HG03280 (cell line): ENCODE results near the gene NLGN2.

Source experiments
- ATAC-seq: cut with Tn5 transposase; IDR thresholded peaks from one replicate; pipeline ENCODE4 v1.9.1; 2021; ENCODE audit warnings: mild to moderate bottlenecking, moderate library complexity; ENCODE audit not compliant: unreplicated experiment

NLGN2 gene

DNA sequence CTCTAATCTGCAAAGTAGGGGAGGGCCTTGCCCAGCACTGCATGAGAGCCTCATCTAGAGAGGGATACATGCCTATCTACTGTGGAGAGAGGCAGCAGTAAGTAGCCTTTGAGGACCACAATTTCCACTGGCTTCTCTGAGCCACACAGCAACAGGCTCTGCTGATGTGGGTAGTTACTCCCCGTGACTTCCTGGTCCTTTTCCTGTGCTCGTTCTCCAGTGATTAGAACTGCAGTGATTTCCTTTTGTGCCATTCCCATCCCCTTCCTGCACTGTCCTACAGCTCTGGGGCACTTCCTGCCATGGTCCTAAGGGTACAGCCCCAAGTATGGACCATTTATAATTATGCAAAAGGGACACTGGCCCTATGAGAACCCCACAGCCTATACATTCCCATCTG lies 16.3 kb upstream of the NLGN2 start:
- ATAC-seq = no peak

GRCh38 chr17:7392696-7393612 lies 14.7 kb upstream of the NLGN2 start:
- ATAC-seq = no peak

GRCh38 chr17:7393613-7394451 lies 13.8 kb upstream of the NLGN2 start:
- ATAC-seq = peak; percentile 38

- peak; percentile 79 for ATAC-seq
Measured at GRCh38 chr17:7394452-7395191, 13.0 kb upstream of the NLGN2 start, which contains the start of gene PLSCR3. PLSCR3 (minus strand) TSS chr17:7394525; CDS start chr17:7394110, 415 bp downstream.

DNA sequence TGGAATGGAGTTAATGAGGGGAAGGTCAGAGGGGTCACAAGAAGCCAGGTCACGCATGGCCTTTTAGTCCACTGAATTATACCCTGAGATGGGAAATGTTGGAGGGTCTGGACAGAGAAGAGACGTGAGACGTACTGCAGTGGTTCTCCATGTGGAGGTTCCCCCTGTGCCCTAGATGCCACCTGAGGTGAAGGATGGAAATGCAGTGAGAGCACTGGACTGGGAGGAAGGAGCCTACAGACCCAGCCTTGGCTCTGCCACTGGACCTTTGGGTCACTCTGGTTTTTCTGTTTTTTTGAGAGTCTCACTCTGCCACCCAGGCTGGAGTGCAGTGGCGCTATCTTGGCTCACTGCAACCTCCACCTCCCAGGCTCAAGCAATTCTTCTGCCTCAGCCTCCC lies 11.5 kb upstream of the NLGN2 start:
- no peak for ATAC-seq

- ATAC-seq = no peak
Measured at GRCh38 chr17:7398612-7399011, 9.0 kb upstream of the NLGN2 start.

- ATAC-seq = no peak
Measured at GRCh38 chr17:7403043-7403726, 4.5 kb upstream of the NLGN2 start.

DNA sequence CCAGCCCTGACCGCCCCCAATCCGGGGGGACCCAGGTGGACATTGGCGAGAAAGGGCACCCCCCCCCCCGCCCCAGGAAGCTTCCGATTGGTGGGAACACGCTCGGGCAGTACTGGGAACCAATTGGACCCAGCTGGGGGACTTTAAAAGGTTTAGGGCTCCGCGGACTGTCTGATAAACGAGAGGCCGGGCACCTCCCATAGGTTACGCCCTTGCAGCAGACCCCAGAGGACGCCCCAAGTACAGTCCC lies 4.0 kb upstream of the NLGN2 start:
- ATAC-seq = no peak

GRCh38 chr17:7403977-7404736 lies 3.5 kb upstream of the NLGN2 start, which contains the start of gene TMEM256:
TMEM256 (minus strand) TSS chr17:7404097; CDS start chr17:7404084, 13 bp downstream.
- peak; percentile 93 for ATAC-seq

GRCh38 chr17:7404737-7405349 lies 2.8 kb upstream of the NLGN2 start:
- peak; percentile 22 for ATAC-seq

- ATAC-seq = no peak
Measured at GRCh38 chr17:7405350-7406234, 2.1 kb upstream of the NLGN2 start.

GRCh38 chr17:7406235-7406825 lies 1.3 kb upstream of the NLGN2 start:
- no peak for ATAC-seq

DNA sequence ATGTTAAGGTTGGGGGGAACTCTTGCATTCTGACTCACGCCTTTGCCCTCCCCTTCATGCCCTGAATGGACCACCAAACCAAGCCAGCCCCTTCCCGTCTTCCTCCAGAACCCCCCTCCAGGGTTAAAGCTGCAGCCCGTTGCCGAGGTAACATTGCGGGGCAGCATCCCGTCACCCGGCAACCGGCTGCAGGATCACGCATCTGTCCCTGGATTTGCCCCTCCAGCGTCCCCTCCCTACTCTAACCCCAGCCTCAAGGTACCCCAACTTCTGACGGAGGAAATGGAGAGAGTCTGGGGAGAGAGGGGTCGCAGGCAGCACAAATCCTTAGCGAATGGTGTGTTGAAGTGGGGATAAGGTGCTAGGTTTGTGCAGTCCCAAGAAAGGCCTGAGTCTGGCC lies 563 bp upstream of the NLGN2 start:
- no peak for ATAC-seq

GRCh38 chr17:7408252-7408727 lies 645 bp downstream of the NLGN2 start:
- no peak for ATAC-seq

- no peak for ATAC-seq
Measured at GRCh38 chr17:7408863-7409262, 1.2 kb downstream of the NLGN2 start.

GRCh38 chr17:7409716-7410115 lies 2.1 kb downstream of the NLGN2 start:
- no peak for ATAC-seq

GRCh38 chr17:7410634-7411426 lies 3.2 kb downstream of the NLGN2 start:
- ATAC-seq = no peak
